HG03280 (cell line): ENCODE measurements around the gene TNFSF12.

ENCODE experiments used
- ATAC-seq: cut with Tn5 transposase; IDR thresholded peaks from one replicate; pipeline ENCODE4 v1.9.1; 2021; ENCODE audit warnings: mild to moderate bottlenecking, moderate library complexity; ENCODE audit not compliant: unreplicated experiment

Gene TNFSF12

DNA sequence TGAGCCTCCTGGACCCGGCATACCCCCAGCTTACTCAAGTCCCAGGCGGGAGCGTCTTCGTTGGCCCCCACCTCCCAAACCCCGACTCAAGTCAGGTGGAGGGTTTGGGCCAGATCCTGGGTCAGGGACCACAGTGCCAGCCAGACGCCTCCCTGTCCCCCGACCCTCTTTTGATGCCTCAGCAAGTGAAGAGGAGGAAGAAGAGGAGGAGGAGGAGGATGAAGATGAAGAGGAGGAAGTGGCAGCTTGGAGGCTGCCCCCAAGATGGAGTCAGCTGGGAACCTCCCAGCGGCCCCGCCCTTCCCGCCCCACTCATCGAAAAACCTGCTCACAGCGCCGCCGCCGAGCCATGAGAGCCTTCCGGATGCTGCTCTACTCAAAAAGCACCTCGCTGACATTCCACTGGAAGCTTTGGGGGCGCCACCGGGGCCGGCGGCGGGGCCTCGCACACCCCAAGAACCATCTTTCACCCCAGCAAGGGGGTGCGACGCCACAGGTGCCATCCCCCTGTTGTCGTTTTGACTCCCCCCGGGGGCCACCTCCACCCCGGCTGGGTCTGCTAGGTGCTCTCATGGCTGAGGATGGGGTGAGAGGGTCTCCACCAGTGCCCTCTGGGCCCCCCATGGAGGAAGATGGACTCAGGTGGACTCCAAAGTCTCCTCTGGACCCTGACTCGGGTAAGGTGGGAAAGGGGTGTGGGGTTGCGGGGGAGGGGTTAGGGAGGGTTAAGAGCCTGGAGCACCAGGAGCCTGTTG, 14.4 kb downstream of the TNFSF12 start:
- ATAC-seq: no peak

DNA sequence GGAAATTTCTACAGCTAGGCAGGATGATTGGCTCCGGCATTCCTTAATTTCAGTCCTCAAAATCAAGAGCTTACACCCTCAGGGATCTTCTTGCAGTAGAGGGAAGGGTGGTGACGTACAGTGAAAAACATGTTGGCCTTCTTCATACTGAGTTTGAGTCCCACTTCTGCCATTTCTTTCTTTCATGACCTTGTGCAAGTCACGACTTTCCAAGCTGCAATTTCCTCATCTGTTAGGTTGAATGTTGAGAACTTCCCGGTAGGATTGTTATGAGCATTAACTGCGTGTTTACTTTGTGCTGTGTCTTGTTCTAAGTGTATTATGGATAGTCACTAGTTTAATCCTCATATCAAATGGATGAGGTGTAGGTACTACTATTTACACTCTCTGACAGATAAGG, 20.7 kb downstream of the TNFSF12 start:
- no peak for ATAC-seq

DNA sequence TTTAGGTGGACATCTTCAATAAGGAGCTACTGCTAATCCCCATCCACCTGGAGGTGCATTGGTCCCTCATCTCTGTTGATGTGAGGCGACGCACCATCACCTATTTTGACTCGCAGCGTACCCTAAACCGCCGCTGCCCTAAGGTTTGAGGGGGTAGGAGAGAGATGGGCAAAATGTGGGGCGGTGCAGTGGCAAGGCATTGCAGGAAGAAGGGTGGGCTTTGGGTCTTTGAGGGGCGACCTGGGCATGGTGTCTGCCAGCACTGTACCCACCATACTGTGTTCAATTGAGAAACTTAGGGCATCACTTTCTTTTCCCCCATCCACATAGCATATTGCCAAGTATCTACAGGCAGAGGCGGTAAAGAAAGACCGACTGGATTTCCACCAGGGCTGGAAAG, 21.5 kb downstream of the TNFSF12 start:
- ATAC-seq: no peak

DNA sequence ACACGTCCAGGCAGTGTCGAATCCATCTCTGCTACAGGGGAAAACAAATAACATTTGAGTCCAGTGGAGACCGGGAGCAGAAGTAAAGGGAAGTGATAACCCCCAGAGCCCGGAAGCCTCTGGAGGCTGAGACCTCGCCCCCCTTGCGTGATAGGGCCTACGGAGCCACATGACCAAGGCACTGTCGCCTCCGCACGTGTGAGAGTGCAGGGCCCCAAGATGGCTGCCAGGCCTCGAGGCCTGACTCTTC, 23.4 kb downstream of the TNFSF12 start:
- ATAC-seq: no peak

DNA sequence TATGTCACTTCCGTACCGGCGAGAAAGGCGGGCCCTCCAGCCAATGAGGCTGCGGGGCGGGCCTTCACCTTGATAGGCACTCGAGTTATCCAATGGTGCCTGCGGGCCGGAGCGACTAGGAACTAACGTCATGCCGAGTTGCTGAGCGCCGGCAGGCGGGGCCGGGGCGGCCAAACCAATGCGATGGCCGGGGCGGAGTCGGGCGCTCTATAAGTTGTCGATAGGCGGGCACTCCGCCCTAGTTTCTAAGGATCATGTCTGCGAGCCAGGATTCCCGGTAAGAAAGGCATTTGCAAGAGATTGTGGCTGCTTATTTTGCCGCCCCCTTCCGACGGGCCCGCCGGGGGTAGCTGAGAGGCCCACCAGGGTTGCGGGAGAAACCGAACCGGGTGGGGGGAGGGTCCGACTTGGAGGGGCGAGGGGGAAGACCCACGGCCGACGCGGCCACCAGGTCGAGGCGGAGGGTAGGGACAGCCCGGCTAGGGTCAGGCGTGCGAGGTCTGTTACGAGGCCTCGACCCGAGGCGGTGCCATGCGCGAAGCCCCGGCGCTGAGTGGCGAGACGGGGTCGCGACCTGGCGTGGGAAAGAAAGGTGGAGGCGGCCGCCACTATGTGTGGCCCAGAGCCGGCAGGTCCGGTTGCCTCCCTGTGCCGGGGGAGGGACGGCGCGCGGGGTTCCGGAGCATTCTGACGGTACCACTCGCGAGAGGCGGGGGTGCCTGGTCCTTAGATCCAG, 23.9 kb downstream of the TNFSF12 start:
- peak; percentile 92 for ATAC-seq

DNA sequence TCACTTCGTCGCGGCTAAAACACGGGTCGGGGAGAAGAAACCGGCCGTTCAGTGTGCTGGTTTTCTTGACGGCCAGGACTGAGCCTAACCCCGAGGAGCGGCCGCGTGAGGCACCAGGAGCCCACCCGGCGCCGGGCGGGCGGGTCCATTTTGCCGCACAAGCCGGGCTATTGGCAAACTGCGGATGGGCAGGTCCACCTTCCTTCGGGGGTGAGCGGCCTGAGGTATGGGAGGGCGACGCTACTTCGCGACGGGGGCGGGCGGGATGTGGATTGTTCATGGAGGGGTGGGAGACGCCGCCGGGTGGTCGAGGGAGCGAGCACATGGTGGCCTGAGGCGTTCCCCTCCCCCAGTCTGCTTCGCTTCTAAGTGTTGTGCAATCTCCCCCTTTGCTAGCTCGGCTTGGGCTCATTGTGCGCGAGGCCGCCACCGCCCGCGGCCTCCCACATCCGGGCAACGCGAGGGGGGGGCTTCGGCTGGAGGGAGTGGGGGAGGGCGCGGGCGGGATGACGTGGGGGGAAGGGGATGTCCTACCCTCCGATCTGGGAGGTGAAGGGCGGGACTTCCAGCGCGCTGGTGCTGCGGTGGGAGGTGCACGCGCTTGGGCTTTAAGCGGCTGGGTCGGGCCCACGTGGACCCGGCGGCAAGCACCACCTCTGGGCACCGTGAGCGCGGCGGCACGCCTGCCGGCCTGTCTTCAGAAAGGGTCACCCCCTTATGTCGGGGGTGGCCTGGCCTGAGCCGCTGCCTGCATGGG, 24.6 kb downstream of the TNFSF12 start:
- no peak for ATAC-seq

DNA sequence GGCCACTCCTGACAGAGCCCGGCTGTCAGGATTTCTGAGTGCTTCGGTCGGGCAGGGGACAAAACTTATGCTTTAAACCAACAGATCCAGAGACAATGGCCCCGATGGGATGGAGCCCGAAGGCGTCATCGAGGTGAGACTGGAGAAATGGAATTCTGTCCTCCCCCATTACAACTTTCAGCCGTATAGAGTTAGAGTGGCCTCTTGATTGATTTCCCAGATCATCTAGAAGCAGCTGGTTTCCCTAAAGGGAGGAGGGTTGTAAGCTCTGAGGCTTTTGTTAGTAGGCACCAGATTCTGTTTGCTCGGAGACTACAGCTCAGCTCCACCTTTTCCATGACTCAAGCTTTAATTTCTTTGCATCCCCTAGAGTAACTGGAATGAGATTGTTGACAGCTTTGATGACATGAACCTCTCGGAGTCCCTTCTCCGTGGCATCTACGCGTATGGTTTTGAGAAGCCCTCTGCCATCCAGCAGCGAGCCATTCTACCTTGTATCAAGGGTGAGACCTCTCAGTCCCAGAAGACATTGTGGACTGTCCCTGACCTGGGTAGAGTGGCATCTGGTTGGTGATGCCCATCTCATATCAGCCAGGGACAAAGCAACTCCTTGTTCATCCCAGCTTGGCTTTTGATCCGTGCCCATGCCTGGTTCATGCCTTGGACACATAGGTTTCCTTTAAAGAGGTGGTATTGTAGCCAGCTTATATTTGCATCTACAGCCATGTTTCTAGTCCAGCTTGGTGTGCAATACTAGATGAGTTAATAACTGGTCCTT, 25.5 kb downstream of the TNFSF12 start:
- no peak for ATAC-seq

DNA sequence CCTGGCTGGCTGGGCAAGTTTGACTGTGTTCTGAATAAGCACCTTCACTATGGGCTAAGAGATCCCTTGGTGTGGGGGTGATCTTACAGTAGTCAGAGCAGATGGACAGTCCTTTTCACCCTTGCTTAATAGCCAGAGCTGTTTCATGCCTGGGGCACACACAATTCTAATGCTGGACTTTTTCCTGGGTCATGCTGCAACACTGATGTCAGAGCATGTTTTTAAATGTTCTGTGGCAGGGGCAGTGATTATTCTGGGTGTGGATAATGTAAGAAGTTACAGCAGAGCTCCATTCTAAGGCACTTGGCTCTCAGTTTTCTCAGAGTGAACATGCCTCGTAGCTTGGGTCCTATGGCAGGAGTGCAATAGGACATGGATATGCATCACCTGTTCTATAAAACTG, 26.6 kb downstream of the TNFSF12 start:
- ATAC-seq: no peak

DNA sequence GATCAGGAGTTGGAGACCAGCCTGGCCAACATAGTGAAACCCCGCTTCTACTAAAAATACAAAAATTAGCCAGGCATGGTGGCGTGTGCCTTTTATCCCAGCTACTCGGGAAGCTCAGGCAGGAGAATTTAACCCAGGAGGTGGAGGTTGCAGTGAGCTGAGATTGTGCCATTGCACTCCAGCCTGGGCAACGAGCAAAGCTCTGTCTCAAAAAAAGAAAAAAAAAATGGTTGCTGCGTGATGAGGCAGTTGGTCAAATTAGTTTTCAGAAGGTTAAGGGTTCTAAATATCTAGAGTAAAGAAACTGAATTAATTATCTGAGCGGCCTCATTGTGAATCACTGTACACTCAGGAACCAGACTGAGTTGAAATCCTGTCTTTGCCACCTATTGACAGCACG, 27.1 kb downstream of the TNFSF12 start:
- ATAC-seq: no peak

DNA sequence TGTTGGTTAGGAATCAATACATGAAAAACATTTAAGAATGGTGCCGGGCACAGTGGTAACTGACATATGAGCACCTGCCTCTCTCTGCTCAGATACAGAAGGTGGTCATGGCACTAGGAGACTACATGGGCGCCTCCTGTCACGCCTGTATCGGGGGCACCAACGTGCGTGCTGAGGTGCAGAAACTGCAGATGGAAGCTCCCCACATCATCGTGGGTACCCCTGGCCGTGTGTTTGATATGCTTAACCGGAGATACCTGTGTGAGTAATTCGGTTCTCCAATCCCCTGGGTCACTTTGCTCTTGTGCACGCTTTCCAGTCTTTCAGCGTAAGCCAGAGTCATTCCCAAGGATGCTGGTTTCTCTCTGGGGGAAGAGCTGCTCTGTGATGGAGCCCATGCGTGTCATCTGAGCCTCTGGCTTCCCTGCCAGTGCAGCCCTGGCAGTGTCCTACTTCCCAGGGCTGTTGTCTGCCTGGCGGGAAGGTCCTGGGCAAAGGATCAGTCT, 27.6 kb downstream of the TNFSF12 start:
- ATAC-seq: no peak

DNA sequence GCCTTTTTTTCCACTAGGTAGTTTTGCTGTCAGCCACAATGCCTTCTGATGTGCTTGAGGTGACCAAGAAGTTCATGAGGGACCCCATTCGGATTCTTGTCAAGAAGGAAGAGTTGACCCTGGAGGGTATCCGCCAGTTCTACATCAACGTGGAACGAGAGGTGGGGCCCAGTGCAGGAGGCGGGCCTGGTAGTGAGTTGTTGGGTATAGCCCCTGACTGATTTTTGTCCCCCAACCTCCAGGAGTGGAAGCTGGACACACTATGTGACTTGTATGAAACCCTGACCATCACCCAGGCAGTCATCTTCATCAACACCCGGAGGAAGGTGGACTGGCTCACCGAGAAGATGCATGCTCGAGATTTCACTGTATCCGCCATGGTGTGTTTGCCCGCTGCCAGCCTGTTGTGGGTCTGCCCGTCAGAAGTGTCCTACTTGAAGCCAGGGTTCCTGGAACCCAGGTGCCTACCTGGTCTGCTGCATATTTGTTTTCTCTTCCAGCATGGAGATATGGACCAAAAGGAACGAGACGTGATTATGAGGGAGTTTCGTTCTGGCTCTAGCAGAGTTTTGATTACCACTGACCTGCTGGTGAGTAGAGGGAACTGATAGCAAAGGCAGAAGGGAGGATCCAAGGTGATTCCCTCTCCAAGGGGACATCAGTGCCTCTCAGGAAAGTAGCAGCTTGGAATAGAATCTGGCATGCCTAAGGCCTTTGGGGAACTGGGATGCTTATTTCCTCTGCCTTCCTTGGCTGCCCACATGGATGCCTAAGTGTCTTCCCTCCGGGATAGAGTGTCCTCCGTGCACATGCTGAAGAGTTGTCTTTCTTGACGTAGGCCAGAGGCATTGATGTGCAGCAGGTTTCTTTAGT, 28.7 kb downstream of the TNFSF12 start:
- no peak for ATAC-seq

DNA sequence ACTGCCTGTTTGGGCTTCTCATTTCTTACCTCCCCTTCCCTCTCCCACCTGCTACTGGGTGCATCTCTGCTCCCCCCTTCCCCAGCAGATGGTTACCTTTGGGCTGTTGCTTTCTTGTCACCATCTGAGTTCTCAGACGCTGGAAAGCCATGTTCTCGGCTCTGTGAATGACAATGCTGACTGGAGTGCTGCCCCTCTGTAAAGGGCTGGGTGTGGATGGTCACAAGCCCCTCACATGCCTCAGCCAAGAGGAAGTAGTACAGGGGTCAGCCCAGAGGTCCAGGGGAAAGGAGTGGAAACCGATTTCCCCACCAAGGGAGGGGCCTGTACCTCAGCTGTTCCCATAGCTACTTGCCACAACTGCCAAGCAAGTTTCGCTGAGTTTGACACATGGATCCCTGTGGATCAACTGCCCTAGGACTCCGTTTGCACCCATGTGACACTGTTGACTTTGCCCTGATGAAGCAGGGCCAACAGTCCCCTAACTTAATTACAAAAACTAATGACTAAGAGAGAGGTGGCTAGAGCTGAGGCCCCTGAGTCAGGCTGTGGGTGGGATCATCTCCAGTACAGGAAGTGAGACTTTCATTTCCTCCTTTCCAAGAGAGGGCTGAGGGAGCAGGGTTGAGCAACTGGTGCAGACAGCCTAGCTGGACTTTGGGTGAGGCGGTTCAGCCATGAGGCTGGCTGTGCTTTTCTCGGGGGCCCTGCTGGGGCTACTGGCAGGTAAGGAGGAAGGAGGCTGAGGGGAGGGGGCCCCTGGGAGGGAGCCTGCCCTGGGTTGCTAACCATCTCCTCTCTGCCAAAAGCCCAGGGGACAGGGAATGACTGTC, 30.4 kb downstream of the TNFSF12 start, which contains the start of gene CD68:
CD68 (plus strand) TSS at position 638 of the 833 bp plus-strand sequence; CDS start at position 678, 40 bp downstream.
- peak; percentile 33 for ATAC-seq

DNA sequence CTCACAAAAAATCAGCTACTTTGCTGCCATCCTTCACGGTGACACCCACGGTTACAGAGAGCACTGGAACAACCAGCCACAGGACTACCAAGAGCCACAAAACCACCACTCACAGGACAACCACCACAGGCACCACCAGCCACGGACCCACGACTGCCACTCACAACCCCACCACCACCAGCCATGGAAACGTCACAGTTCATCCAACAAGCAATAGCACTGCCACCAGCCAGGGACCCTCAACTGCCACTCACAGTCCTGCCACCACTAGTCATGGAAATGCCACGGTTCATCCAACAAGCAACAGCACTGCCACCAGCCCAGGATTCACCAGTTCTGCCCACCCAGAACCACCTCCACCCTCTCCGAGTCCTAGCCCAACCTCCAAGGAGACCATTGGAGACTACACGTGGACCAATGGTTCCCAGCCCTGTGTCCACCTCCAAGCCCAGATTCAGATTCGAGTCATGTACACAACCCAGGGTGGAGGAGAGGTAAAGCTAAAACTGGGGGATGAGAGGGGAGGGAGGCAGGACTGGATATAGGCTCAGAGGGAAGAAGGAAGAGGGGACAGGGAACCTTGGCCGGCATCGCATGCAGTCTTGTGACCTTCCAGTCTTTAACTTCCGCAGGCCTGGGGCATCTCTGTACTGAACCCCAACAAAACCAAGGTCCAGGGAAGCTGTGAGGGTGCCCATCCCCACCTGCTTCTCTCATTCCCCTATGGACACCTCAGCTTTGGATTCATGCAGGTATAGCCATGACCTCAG, 31.2 kb downstream of the TNFSF12 start:
- no peak for ATAC-seq

DNA sequence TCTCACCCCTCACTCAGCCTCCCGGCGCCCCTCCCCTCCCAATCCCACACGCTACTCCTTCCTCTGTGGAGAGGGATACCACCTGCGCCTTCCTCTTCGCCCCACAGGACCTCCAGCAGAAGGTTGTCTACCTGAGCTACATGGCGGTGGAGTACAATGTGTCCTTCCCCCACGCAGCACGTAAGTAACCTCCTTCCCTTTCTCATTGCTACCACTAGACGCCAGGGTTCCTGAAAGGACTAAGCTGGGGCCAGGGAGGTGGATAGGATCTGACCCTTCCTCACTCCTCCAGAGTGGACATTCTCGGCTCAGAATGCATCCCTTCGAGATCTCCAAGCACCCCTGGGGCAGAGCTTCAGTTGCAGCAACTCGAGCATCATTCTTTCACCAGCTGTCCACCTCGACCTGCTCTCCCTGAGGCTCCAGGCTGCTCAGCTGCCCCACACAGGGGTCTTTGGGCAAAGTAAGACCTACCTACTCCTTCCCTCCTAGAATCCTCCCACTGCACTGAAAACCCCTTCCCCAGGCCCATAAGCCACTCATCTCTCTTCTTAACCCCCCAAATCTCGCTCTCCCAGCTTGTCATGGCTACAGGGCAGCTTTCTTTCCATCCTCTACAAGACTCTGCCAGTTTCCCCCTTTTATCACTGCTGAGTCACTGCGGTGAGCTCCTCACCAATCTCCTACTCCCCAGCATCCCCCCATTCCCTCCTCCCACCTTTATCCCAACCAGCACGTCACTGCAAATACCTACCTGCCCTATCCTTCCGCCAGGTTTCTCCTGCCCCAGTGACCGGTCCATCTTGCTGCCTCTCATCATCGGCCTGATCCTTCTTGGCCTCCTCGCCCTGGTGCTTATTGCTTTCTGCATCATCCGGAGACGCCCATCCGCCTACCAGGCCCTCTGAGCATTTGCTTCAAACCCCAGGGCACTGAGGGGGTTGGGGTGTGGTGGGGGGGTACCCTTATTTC, 32.0 kb downstream of the TNFSF12 start:
- no peak for ATAC-seq

DNA sequence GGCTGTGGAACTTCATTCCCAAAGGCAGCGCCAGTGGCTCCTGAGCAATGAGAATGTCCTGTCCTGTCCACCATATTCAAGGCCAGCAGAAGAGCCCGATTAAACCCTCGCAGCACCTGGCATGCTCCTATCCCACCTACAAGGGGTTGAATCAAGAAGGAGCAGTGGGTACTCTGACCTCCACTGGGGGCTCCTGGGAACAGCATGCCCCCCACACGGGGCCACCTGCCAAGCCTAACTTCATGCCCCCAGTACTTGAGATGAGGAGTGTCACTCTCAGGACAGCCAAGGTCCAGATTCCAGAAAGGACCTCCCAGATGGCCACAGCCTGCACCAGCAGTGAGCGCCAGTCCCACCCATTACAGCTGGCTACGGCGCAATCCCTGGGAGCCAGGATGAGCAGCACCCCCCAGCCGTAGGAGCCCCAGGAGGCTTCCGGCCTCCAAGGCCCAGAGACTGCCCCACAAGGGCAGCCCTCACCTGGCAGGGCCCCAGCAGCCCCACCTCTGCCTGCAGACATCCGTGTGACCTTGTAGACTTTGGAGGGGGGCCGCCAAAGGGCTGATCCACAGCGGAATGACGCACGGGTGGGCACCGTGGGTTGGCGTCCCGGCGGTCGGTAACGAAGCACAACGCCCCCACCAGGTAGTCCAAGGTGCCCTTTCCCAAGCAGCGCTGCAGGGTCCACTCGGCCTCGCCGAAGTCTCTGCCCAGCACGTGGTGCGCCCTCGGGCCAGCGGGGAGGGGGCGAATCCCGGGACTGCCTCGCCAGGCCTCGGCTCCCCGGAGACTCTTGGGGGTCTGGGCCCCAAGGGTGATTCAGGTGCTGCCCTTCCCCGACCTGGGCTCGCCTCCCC, 33.8 kb downstream of the TNFSF12 start:
- peak; percentile 0 for ATAC-seq
